SW 1271 (cell line): ENCODE results near the gene OR2W3.

Experiments
- DNase-seq, 2 experiments: peaks; one replicate each; lab custom pipeline; 2025; lab: John Stamatoyannopoulos, UW

OR2W3 gene

GRCh38 chr1:247895163-247895637, at the start of gene OR2W3:
Gene OR2W3 (plus strand): TSS chr1:247895587. CDS start chr1:247895587, 0 bp downstream.
- no peak for DNase-seq

GRCh38 chr1:247845693-247846017, 49.7 kb upstream of the OR2W3 start:
- DNase-seq: no peak

- no peak for DNase-seq
Measured at GRCh38 chr1:247848346-247848745, 47.0 kb upstream of the OR2W3 start.

GRCh38 chr1:247849616-247850015, 45.8 kb upstream of the OR2W3 start:
- DNase-seq: no peak

GRCh38 chr1:247854899-247855545, 40.4 kb upstream of the OR2W3 start:
- DNase-seq: no peak

- DNase-seq: no peak
Measured at GRCh38 chr1:247855911-247856310, 39.5 kb upstream of the OR2W3 start.

GRCh38 chr1:247857069-247857984, 38.1 kb upstream of the OR2W3 start, which contains the start of gene TRIM58:
Gene TRIM58 (plus strand): TSS chr1:247857187. CDS start chr1:247857247, 60 bp downstream.
- DNase-seq: no peak

- DNase-seq: no peak
Measured at GRCh38 chr1:247857985-247858619, 37.3 kb upstream of the OR2W3 start.

GRCh38 chr1:247862756-247863155, 32.6 kb upstream of the OR2W3 start:
- no peak for DNase-seq

GRCh38 chr1:247864644-247865043, 30.7 kb upstream of the OR2W3 start:
- no peak for DNase-seq

GRCh38 chr1:247865416-247865815, 30.0 kb upstream of the OR2W3 start:
- DNase-seq: no peak

- no peak for DNase-seq
Measured at GRCh38 chr1:247883346-247883745, 12.0 kb upstream of the OR2W3 start.

GRCh38 chr1:247884797-247885413, 10.5 kb upstream of the OR2W3 start:
- DNase-seq: no peak

GRCh38 chr1:247895976-247896375, 589 bp downstream of the OR2W3 start:
- DNase-seq: no peak

GRCh38 chr1:247904122-247904521, 8.7 kb downstream of the OR2W3 start:
- no peak for DNase-seq

GRCh38 chr1:247905181-247905580, 9.8 kb downstream of the OR2W3 start:
- no peak for DNase-seq

GRCh38 chr1:247905910-247906503, 10.6 kb downstream of the OR2W3 start:
- peak in 1 of 2 experiments; percentile 28 for DNase-seq

GRCh38 chr1:247906504-247907047, 11.2 kb downstream of the OR2W3 start:
- DNase-seq: peak; percentile 69 to 92

- no peak for DNase-seq
Measured at GRCh38 chr1:247908766-247909165, 13.4 kb downstream of the OR2W3 start.

- no peak for DNase-seq
Measured at GRCh38 chr1:247913786-247914185, 18.4 kb downstream of the OR2W3 start.

- no peak for DNase-seq
Measured at GRCh38 chr1:247914941-247915662, 19.7 kb downstream of the OR2W3 start.
